ENCODE data around the gene ACTG1.

DNA sequence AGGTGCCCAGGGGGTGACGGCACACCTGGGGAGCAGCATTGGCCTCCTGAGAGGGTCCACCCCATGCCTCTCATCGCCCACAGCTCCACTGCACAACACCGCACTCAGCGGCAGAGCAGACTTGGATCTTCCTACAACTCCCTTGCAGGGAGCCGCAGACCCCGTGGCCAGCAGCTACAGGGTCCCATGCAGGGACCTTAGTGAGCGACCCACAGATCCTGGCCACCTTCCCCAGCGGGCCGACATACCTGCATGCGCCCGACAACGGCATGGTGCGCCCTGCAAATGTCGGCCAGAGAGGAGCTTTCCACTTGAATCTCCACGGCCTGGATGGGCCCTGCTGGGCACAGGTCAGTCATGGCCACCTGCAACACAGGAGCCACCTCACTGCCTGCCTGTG, 31.2 kb upstream of the ACTG1 start:
- TF ChIP-seq, protein P1, sequence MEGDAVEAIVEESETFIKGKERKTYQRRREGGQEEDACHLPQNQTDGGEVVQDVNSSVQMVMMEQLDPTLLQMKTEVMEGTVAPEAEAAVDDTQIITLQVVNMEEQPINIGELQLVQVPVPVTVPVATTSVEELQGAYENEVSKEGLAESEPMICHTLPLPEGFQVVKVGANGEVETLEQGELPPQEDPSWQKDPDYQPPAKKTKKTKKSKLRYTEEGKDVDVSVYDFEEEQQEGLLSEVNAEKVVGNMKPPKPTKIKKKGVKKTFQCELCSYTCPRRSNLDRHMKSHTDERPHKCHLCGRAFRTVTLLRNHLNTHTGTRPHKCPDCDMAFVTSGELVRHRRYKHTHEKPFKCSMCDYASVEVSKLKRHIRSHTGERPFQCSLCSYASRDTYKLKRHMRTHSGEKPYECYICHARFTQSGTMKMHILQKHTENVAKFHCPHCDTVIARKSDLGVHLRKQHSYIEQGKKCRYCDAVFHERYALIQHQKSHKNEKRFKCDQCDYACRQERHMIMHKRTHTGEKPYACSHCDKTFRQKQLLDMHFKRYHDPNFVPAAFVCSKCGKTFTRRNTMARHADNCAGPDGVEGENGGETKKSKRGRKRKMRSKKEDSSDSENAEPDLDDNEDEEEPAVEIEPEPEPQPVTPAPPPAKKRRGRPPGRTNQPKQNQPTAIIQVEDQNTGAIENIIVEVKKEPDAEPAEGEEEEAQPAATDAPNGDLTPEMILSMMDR (IDR thresholded peaks at IDR 0.05) = no peak
- TF ChIP-seq EZH2 (IDR thresholded peaks at IDR 0.05; ENCODE audit: borderline replicate concordance, insufficient read depth, low read depth, low read length, poor library complexity, severe bottlenecking) = no peak

Measured in B cell (primary cell).